HG03064 (cell line): ENCODE data around the gene ASXL1.
"Not testable (repeated sequence)": the region's sequence is repeated elsewhere in the genome, so short reads cannot be mapped to it uniquely, and the experiment has no call there.

Experiments used
- ATAC-seq: cut with Tn5 transposase; IDR thresholded peaks from one replicate; pipeline ENCODE4 v1.9.1; 2021; ENCODE audit warnings: low read depth; ENCODE audit not compliant: unreplicated experiment

Gene ASXL1

GRCh38 chr20:32357869-32358631, at the start of gene ASXL1:
Gene ASXL1 (plus strand): TSS chr20:32358331. CDS start chr20:32358776, 445 bp downstream.
- ATAC-seq: peak; percentile 53

GRCh38 chr20:32312718-32313424, 45.3 kb upstream of the ASXL1 start:
- no peak for ATAC-seq

GRCh38 chr20:32314768-32315167, 43.4 kb upstream of the ASXL1 start:
- ATAC-seq: no peak

DNA sequence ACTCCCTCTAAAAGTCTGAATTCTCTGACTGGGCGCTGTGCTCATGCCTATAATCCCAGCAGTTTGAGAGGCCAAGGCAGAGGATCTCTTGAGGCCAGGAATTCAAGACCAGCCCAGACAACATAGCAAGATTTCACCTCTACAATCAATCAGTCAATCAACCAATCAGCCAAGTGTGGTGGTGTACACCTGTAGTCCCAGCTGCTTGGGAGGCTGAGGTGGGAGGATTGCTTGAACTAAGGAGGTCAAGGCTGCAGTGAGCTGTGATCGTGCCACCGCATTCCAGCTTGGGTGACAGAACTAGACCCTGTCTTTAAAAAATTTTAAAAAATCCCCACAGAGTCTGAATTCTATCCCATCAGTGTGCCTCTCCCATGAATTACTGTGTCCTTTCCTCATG, 42.7 kb upstream of the ASXL1 start:
- ATAC-seq: no peak

DNA sequence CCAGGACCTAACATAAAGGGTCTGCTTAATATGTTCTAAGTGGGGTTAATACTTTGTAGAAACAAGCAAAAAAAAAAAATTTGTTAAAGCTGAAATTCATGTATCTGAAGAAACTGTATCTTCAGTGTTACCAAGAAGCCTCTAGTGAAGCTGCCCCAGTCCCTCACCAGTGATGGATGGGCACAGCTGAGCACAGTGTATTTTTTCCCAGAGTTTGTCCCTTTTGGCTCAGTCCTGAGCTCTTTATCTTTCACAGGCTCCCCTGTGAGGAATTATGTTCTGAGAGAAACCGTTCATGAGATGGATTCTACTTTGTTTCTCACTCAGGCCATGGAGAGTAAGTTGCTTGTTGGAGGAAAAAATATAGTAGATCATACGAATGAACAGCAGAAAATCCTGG, 42.2 kb upstream of the ASXL1 start:
- ATAC-seq: no peak

- ATAC-seq: no peak
These were observed 41.5 kb upstream of the ASXL1 start for GRCh38 chr20:32316667-32317066.

- no peak for ATAC-seq
These were observed 39.0 kb upstream of the ASXL1 start for GRCh38 chr20:32319100-32319499.

- ATAC-seq: no peak
These were observed 37.8 kb upstream of the ASXL1 start for GRCh38 chr20:32320305-32320704.

- ATAC-seq: no peak
These were observed 36.7 kb upstream of the ASXL1 start for GRCh38 chr20:32321390-32321789.

DNA sequence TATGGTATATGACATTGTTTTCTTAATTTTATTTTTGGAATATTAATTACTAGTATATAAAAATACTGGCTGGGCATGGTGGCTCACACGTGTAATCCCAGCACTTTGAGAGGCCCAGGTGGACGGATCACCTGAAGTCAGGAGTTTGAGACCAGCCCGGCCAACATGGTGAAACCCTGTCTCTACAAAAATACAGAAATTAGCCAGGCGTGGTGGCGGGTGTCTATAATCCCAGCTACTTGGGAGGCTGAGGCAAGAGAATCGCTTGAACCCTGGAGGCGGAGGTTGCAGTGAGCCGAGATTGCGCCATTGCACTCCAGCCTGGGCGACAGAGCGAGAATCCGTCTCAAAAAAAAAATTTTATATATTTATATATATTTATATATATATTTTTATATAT, 35.9 kb upstream of the ASXL1 start:
- ATAC-seq: not testable (repeated sequence)

- ATAC-seq: not testable (repeated sequence)
These were observed 34.4 kb upstream of the ASXL1 start for GRCh38 chr20:32323761-32324160.

- no peak for ATAC-seq
These were observed 32.2 kb upstream of the ASXL1 start for GRCh38 chr20:32325706-32326503.

DNA sequence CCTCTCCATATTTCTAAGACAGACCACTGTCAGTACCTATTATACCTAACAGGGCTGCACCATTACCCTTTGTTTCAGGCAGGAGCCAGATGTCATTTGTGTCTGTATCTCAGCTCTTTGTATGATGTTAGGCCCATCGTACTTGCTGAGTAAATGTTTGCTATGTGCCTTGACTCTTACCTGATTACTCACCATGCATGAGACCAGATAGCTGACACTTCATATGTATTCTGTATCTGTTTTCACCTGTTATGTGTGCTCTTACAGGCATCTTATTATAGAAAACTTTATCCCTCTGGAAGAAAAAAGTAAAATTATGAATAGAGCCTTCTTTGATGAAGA, 31.7 kb upstream of the ASXL1 start:
- no peak for ATAC-seq

GRCh38 chr20:32327087-32327681, 30.9 kb upstream of the ASXL1 start:
- ATAC-seq: no peak

DNA sequence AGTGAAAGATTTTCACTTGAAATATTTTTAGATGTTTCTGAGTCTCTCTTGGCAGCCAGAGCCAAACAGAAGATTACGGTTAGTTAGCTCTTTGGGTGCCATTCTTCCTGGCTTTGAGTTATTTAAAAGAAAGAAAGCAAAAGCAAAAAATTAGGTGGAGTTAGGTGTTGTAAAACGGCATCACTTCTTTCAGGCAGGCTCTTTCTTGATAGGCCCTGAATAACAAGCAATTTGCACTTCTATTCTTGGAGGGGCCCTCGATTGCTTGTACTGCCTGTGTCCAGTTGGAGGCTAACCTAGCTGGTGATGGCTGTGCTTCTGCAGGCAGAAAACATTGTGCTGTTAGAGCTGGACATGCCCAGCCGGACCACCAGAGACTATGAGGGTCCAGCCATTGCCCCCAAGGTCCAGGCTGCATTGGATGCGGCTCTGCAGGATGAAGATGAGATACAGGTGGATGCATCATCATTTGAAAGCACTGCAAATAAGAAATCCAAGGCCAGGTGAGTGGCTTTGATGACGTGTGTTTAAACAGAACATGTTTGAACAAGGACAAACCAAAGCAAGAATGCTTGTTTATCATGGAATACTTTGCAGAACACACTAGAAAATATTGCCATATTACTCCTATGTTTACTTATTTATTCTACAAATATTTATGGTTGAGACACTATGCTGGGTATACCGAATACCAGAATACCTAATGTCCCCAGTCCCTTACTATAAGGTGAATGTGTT, 28.1 kb upstream of the ASXL1 start:
- no peak for ATAC-seq

DNA sequence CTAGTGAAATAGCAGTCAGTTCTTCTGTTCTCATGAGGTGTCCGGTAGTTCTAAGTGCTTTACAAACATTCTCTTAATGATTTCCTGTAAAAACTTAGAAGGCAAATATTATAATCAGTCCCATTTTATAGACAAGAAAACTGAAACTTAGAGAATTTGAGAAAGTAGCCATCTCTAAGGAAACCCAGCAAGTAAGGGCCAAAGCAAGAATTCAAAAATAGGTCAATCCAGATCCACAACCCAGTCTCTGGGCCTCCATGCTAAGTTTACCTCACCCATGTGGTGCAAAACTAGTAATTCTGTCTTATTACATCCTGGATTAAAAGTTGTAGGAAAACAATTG, 27.6 kb upstream of the ASXL1 start:
- ATAC-seq: no peak

- no peak for ATAC-seq
These were observed 25.5 kb upstream of the ASXL1 start for GRCh38 chr20:32332614-32333013.

DNA sequence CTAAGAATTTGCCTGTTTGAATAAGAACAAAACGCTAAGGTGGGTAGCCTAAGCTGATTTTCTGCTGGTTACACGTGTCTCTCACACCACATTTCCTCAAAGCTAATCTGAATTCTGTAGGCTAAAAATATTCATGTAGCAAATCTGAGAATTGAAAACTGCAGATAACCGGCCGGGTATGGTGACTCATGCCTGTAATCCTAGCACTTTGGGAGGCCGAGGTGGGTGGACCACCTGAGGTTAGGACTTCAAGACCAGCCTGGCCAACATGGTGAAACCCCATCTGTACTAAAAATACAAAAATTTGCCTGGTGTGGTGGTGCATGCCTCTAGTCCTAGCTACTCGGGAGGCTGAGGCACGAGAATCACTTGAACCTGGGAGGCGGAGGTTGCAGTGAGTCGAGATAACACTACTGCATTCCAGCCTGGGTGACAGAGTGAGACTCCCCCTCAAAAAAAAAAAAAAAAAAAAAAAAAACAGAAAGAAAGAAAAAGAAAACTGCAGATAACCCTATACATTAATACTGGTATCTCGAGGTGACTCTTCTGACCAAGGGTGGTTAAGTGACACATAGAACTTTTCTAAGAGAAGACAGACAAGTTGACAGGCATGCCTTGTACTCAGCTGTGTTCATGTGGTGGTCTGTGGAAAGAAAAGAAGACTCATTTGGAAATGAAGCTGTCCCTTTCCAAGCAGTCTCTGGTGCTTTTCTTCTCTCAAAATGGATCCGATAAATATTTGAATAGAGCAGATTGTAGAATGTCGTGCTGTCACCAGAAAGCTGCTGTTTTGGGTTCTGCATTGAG, 24.7 kb upstream of the ASXL1 start:
- ATAC-seq: peak; percentile 61

DNA sequence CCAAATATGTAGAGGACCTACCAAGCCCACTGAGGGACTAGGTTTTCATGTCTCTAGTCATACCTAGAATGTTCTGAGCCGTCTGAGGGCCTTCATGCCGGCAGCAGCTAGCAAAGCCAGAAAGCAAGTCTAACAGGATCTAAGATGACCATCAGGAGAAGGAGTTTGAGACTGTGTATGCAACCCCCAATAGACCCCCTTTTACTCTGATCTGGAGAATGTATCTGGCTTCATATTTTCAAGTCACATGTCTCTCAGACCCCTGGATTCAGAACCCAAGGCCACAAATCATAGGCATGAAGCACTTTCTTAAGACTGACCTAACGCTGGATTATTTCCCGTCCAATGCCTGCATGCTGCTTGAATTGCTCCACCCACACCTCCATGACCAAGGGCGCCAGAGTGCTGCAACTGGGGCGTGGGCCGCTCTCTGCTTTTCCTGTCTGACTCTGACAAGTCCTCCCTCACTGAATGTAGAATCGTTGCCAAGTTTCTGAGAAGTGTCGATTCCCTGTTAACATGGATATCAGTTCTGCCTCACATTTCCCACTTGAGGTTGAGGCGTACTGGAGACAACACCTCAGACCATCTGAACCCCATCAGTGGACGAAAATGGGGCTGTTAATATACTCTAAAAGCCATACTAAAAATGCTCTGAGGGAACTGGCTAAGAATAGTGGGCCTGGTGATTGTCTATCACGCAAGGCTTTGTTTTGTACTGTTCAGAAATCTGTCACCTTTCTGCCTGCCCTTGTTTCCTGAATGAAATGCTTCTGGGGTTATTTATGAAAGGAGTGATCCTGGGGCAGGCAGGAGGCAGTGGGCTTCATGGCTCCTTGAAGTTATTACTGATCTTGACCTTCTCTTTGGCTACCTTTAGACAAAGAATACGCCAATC, 23.9 kb upstream of the ASXL1 start:
- no peak for ATAC-seq
